GM23338 (cell line): ENCODE measurements around the gene MAP3K13. TPM values are rescaled to one million over a fixed set of nuclear protein-coding genes. Genes with fewer than 3 reads are reported as not detected.

Source experiments
- ATAC-seq: fragments of 200-7000 bp; cut with Tn5 transposase; 3 replicates; pipeline ENCODE4 v1.9.1; 2020
- DNase-seq: peaks from one replicate; pipeline ENCODE4 v3.0.0-alpha.2; 2015; ENCODE audit warnings: low spot score
- H2AFZ ChIP-seq: fragments of 200-600 bp; sonication (generic); 2 replicates; pipeline ENCODE4 v1.8.0; 2016; ENCODE audit warnings: antibody characterized with exemption, mild to moderate bottlenecking, moderate library complexity
- H3F3A ChIP-seq: fragments of 200-600 bp; sonication (generic); replicated peaks from 2 replicates; pipeline ENCODE4 v1.8.0; 2017; ENCODE audit warnings: antibody characterized with exemption, mixed run types, low read depth
- H3K27ac ChIP-seq: fragments of 200-600 bp; sonication (generic); 2 replicates; pipeline ENCODE4 v1.6.1; 2016; ENCODE audit warnings: low read depth
- H3K27me3 ChIP-seq: fragments of 200-600 bp; sonication (generic); 2 replicates; pipeline ENCODE4 v1.8.0; 2016; ENCODE audit warnings: mild to moderate bottlenecking, mixed run types, moderate library complexity; ENCODE audit not compliant: insufficient read depth
- H3K36me3 ChIP-seq: fragments of 200-600 bp; sonication (generic); 2 replicates; pipeline ENCODE4 v1.8.0; 2016; ENCODE audit warnings: mild to moderate bottlenecking; ENCODE audit not compliant: insufficient read depth
- H3K4me1 ChIP-seq: fragments of 200-600 bp; sonication (generic); 2 replicates; pipeline ENCODE4 v1.8.0; 2016; ENCODE audit warnings: mild to moderate bottlenecking, moderate library complexity; ENCODE audit not compliant: insufficient read depth
- H3K4me2 ChIP-seq: fragments of 200-600 bp; sonication (generic); 2 replicates; pipeline ENCODE4 v1.7.1; 2017; ENCODE audit warnings: mixed run types
- H3K4me3 ChIP-seq: fragments of 200-600 bp; sonication (generic); 2 replicates; pipeline ENCODE4 v1.6.1; 2016; ENCODE audit warnings: mixed run types
- H3K79me2 ChIP-seq: fragments of 200-600 bp; sonication (generic); replicated peaks from 2 replicates; pipeline ENCODE4 v1.8.0; 2017; ENCODE audit warnings: mild to moderate bottlenecking; ENCODE audit not compliant: insufficient read depth
- H3K9me2 ChIP-seq: fragments of 200-600 bp; sonication (generic); 2 replicates; pipeline ENCODE4 v1.8.0; 2017; ENCODE audit not compliant: insufficient read depth
- H4K20me1 ChIP-seq: fragments of 200-600 bp; sonication (generic); replicated peaks from 2 replicates; pipeline ENCODE4 v1.8.0; 2017; ENCODE audit warnings: mild to moderate bottlenecking; ENCODE audit not compliant: insufficient read depth
- H3K27ac Mint-ChIP-seq: 2 replicates; pipeline ENCODE4 v1.8.0; 2020; ENCODE audit warnings: inconsistent platforms, mild to moderate bottlenecking, moderate library complexity, mixed read lengths
- H3K27me3 Mint-ChIP-seq: 3 replicates; pipeline ENCODE4 v1.8.0; 2022; ENCODE audit warnings: low read depth, mild to moderate bottlenecking, moderate library complexity, mixed read lengths, inconsistent platforms; ENCODE audit not compliant: insufficient read depth, poor library complexity
- H3K36me3 Mint-ChIP-seq: 3 replicates; pipeline ENCODE4 v1.8.0; 2021; ENCODE audit warnings: low read depth, mild to moderate bottlenecking, inconsistent platforms, moderate library complexity, mixed read lengths
- H3K4me1 Mint-ChIP-seq: 3 replicates; pipeline ENCODE4 v1.8.0; 2020; ENCODE audit warnings: mild to moderate bottlenecking, inconsistent platforms, mixed read lengths
- H3K4me3 Mint-ChIP-seq: 3 replicates; pipeline ENCODE4 v1.8.0; 2021; ENCODE audit warnings: moderate library complexity, mild to moderate bottlenecking, inconsistent platforms, mixed read lengths
- H3K9me3 Mint-ChIP-seq: 3 replicates; pipeline ENCODE4 v1.8.0; 2020; ENCODE audit warnings: moderate library complexity, mild to moderate bottlenecking, inconsistent platforms, mixed read lengths
- CREB1 ChIP-seq: fragments of 250-450 bp; sonication (Bioruptor Pico); IDR thresholded peaks from 2 replicates; pipeline ENCODE4 v1.5.0; 2020; ENCODE audit warnings: low read depth, mild to moderate bottlenecking, moderate library complexity
- CTCF ChIP-seq, 2 experiments: fragments of 200-600 bp in 1 of 2; sonication (generic) in 1 of 2; conservative IDR thresholded peaks; 2 replicates each; pipeline versions ENCODE4 v1.5.1 to v1.6.1; 2016 to 2017; ENCODE audit warnings: antibody characterized with exemption in 2 of 2, low read depth in 2 of 2, mild to moderate bottlenecking in 2 of 2, moderate library complexity in 1 of 2
- ETS1 ChIP-seq: IDR thresholded peaks from 2 replicates; pipeline ENCODE4 v1.6.1; 2016; ENCODE audit warnings: antibody characterized with exemption
- EZH2 ChIP-seq: fragments of 200-600 bp; sonication (generic); IDR thresholded peaks from one replicate; pipeline ENCODE4 v1.8.0; 2017; ENCODE audit warnings: antibody characterized with exemption, mild to moderate bottlenecking, low read depth; ENCODE audit not compliant: unreplicated experiment
- EZH2phosphoT487 ChIP-seq: fragments of 200-600 bp; sonication (generic); IDR thresholded peaks from one replicate; pipeline ENCODE4 v1.8.1; 2018; ENCODE audit warnings: antibody characterized with exemption; ENCODE audit not compliant: unreplicated experiment
- JUNB ChIP-seq: IDR thresholded peaks from one replicate; pipeline ENCODE4 v1.6.1; 2016; ENCODE audit warnings: antibody characterized with exemption; ENCODE audit not compliant: unreplicated experiment
- NANOG ChIP-seq: IDR thresholded peaks from 2 replicates; pipeline ENCODE4 v1.6.1; 2016; ENCODE audit warnings: antibody characterized with exemption, borderline replicate concordance
- POLR2AphosphoS5 ChIP-seq: IDR thresholded peaks from 2 replicates; pipeline ENCODE4 v1.6.1; 2016; ENCODE audit warnings: antibody characterized with exemption, low read depth
- REST ChIP-seq: IDR thresholded peaks from one replicate; pipeline ENCODE4 v1.6.1; 2018; ENCODE audit warnings: antibody characterized with exemption; ENCODE audit not compliant: unreplicated experiment
- STAT1 ChIP-seq: IDR thresholded peaks from one replicate; pipeline ENCODE4 v1.6.1; 2016; ENCODE audit warnings: antibody characterized with exemption; ENCODE audit not compliant: unreplicated experiment
- ZNF114 ChIP-seq: fragments of 250-450 bp; sonication (Bioruptor Pico); IDR thresholded peaks from 2 replicates; pipeline ENCODE4 v1.5.0; 2020; ENCODE audit warnings: mild to moderate bottlenecking, moderate library complexity
- ZNF331 ChIP-seq: fragments of 250-450 bp; sonication (Bioruptor Pico); IDR thresholded peaks from 2 replicates; pipeline ENCODE4 v1.5.0; 2020; ENCODE audit warnings: low read depth, mild to moderate bottlenecking, moderate library complexity
- ZNF462 ChIP-seq: fragments of 250-450 bp; sonication (Bioruptor Pico); IDR thresholded peaks from 2 replicates; pipeline ENCODE4 v1.5.0; 2020; ENCODE audit warnings: mild to moderate bottlenecking, moderate library complexity
- polyA plus RNA-seq: library from polyadenylated mRNA; unstranded; fragments of >200 nt; fragmentation: Nextera tagmentation; extraction: Ambion mirVana; gene quantifications from 2 replicates; pipeline ENCODE4 v1.2.1, GENCODE V29; 2016
- total RNA-seq: library from RNA; depleted of rRNA; stranded (reverse); fragments of >200 nt; shearing (Covaris generic); gene quantifications from 2 replicates; pipeline ENCODE4 v1.2.3, GENCODE V29; 2014

Gene MAP3K13
- total and polyA plus RNA-seq, 2 experiments from 2014 or later, result 10.7 to 129 TPM

GRCh38 chr3:185363662-185364203 is 797 bp downstream of the MAP3K13 start:
- Histone ChIP-seq H3K27me3 (peaks cover 19% of the 10 kb centered on the region), H4K20me1 (no peaks in the 10 kb centered on the region), H3K4me2 (peak overlapping the region; percentile 91), H3K4me3 (peak overlapping the region; percentile 68), H3K9me2 (no peaks in the 10 kb centered on the region), H3K4me1 (peaks cover 3% of the 10 kb centered on the region; the same call in 1 of the 2 replicates), H3F3A (no peaks in the 10 kb centered on the region), H2AFZ (peak overlapping the region; percentile 90), H3K36me3 (no peaks in the 10 kb centered on the region), H3K27ac (no peak overlapping the region), H3K79me2 (no peaks in the 10 kb centered on the region)
- peaks cover 5% of the 10 kb centered on the region; the same call in 2 of the 3 replicates for H3K4me1 Mint-ChIP-seq
- no peak for TF ChIP-seq CREB1 (CRISPR knock-in tag)
- no peak for TF ChIP-seq NANOG
- TF ChIP-seq STAT1, result no peak
- TF ChIP-seq ZNF462 (CRISPR knock-in tag), result no peak
- no peak for TF ChIP-seq JUNB
- no peak for TF ChIP-seq REST
- no peak for TF ChIP-seq EZH2phosphoT487
- no peak for TF ChIP-seq CTCF (conservative IDR thresholded peaks at IDR 0.05; ENCODE audit: low read depth in 2 of 2)
- no peak for TF ChIP-seq POLR2AphosphoS5
- TF ChIP-seq ZNF114 (CRISPR knock-in tag), result no peak
- TF ChIP-seq ZNF331 (CRISPR knock-in tag), result no peak
- TF ChIP-seq EZH2, result no peak
- no peak for TF ChIP-seq ETS1
- ATAC-seq (peak; percentile 81), DNase-seq (no peak)
- no peak overlapping the region for H3K27ac Mint-ChIP-seq
- H3K9me3 Mint-ChIP-seq, result no peaks in the 10 kb centered on the region
- H3K4me3 Mint-ChIP-seq, result peak overlapping the region; percentile 89
- peaks cover 4% of the 10 kb centered on the region for H3K27me3 Mint-ChIP-seq
- H3K36me3 Mint-ChIP-seq, result no peaks in the 10 kb centered on the region
